ENCODE results near the gene EIF5A. TPM values are rescaled to one million over a fixed set of nuclear protein-coding genes. Genes with fewer than 3 reads are reported as not detected.

The EIF5A gene
- total RNA-seq, 2 donors from 2014 or later = 429 to 978 TPM

GRCh38 chr17:7361906-7362305, 54.5 kb downstream of the EIF5A start:
- H3K9me3 Mint-ChIP-seq = no peaks in the 10 kb centered on the region
- H3K36me3 Mint-ChIP-seq (ENCODE audit: low read depth) = no peaks in the 10 kb centered on the region
- H3K4me1 Mint-ChIP-seq = no peaks in the 10 kb centered on the region
- no peak overlapping the region for H3K4me3 Mint-ChIP-seq
- peaks cover 4% of the 10 kb centered on the region for H3K27me3 Mint-ChIP-seq
- peak overlapping the region; percentile 39 for H3K27ac Mint-ChIP-seq
- ATAC-seq (replicated peaks) = no peak

Other genes starting within 250 kb of the EIF5A start
- not detected for gene CLEC10A, start 227.4 kb upstream of the EIF5A start, total RNA-seq
- gene ASGR2, start 192.8 kb upstream of the EIF5A start, total RNA-seq = not detected
- 1 to 10 TPM in 1 of 2 donors, under 1 TPM in 1; 0.67 to 4.5 TPM for gene ASGR1, start 128.3 kb upstream of the EIF5A start, total RNA-seq
- gene DLG4, start 87.8 kb upstream of the EIF5A start, total RNA-seq = 10 to 100 TPM in 1 of 2 donors, 1 to 10 TPM in 1; 5.9 to 19.4 TPM
- gene ACADVL, start 87.7 kb upstream of the EIF5A start, total RNA-seq = 100 to 1,000 TPM; 495 to 517 TPM
- 10 to 100 TPM; 49.1 to 77.5 TPM for gene DVL2, start 73.1 kb upstream of the EIF5A start, total RNA-seq
- 10 to 100 TPM; 43.5 to 52.3 TPM for gene PHF23, start 68.2 kb upstream of the EIF5A start, total RNA-seq
- 100 to 1,000 TPM; 190 to 239 TPM for gene GABARAP, start 65.2 kb upstream of the EIF5A start, total RNA-seq
- 100 to 1,000 TPM; 152 to 209 TPM for gene CTDNEP1, start 55.9 kb upstream of the EIF5A start, total RNA-seq
- gene ELP5, start 55.4 kb upstream of the EIF5A start, total RNA-seq = 10 to 100 TPM; 43.7 to 72.0 TPM
- 1 to 10 TPM in 1 of 2 donors, under 1 TPM in 1; 0.52 to 1.0 TPM for gene CLDN7, start 45.1 kb upstream of the EIF5A start, total RNA-seq
- not detected for gene SLC2A4, start 25.9 kb upstream of the EIF5A start, total RNA-seq
- gene YBX2, start 13.0 kb upstream of the EIF5A start, total RNA-seq = under 1 TPM; 0.15 to 0.26 TPM
- gene GPS2, start 7.7 kb downstream of the EIF5A start, total RNA-seq = 10 to 100 TPM; 38.3 to 65.6 TPM
- gene NEURL4, start 21.7 kb downstream of the EIF5A start, total RNA-seq = 10 to 100 TPM; 22.9 to 33.0 TPM
- 100 to 1,000 TPM; 527 to 774 TPM for gene ACAP1, start 28.9 kb downstream of the EIF5A start, total RNA-seq
- gene KCTD11, start 44.5 kb downstream of the EIF5A start, total RNA-seq = 10 to 100 TPM; 14.0 to 96.8 TPM
- 1 to 10 TPM in 1 of 2 donors, under 1 TPM in 1; 0.22 to 1.1 TPM for gene TMEM95, start 47.5 kb downstream of the EIF5A start, total RNA-seq
- 1 to 10 TPM; 2.9 to 4.8 TPM for gene TNK1, start 73.5 kb downstream of the EIF5A start, total RNA-seq
- gene PLSCR3, start 86.9 kb downstream of the EIF5A start, total RNA-seq = 10 to 100 TPM; 62.8 to 94.4 TPM
- 10 to 100 TPM; 64.1 to 69.7 TPM for gene TMEM256, start 96.5 kb downstream of the EIF5A start, total RNA-seq
- gene NLGN2, start 100.2 kb downstream of the EIF5A start, total RNA-seq = 10 to 100 TPM in 1 of 2 donors, 1 to 10 TPM in 1; 4.5 to 21.7 TPM
- not detected for gene SPEM1, start 112.7 kb downstream of the EIF5A start, total RNA-seq
- gene SPEM2, start 118.0 kb downstream of the EIF5A start, total RNA-seq = not detected
- not detected for gene SPEM3, start 121.2 kb downstream of the EIF5A start, total RNA-seq
- gene TMEM102, start 127.8 kb downstream of the EIF5A start, total RNA-seq = 10 to 100 TPM; 17.7 to 18.0 TPM
- gene FGF11, start 131.9 kb downstream of the EIF5A start, total RNA-seq = 10 to 100 TPM in 1 of 2 donors, 1 to 10 TPM in 1; 4.4 to 16.9 TPM
- 10 to 100 TPM; 10.9 to 13.0 TPM for gene CHRNB1, start 137.4 kb downstream of the EIF5A start, total RNA-seq
- gene ZBTB4, start 172.0 kb downstream of the EIF5A start, total RNA-seq = 10 to 100 TPM; 18.9 to 27.5 TPM
- gene SLC35G6, start 173.8 kb downstream of the EIF5A start, total RNA-seq = not detected
- gene POLR2A, start 176.7 kb downstream of the EIF5A start, total RNA-seq = 100 to 1,000 TPM; 256 to 308 TPM
- 10 to 100 TPM; 27.4 to 44.2 TPM for gene TNFSF12, start 241.4 kb downstream of the EIF5A start, total RNA-seq